GM18520 (cell line): ENCODE results near the gene C1QTNF12.

Experiments used
- ATAC-seq: cut with Tn5 transposase; IDR thresholded peaks from one replicate; pipeline ENCODE4 v1.9.1; 2021; ENCODE audit not compliant: unreplicated experiment

The C1QTNF12 gene, protein sequence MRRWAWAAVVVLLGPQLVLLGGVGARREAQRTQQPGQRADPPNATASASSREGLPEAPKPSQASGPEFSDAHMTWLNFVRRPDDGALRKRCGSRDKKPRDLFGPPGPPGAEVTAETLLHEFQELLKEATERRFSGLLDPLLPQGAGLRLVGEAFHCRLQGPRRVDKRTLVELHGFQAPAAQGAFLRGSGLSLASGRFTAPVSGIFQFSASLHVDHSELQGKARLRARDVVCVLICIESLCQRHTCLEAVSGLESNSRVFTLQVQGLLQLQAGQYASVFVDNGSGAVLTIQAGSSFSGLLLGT

DNA sequence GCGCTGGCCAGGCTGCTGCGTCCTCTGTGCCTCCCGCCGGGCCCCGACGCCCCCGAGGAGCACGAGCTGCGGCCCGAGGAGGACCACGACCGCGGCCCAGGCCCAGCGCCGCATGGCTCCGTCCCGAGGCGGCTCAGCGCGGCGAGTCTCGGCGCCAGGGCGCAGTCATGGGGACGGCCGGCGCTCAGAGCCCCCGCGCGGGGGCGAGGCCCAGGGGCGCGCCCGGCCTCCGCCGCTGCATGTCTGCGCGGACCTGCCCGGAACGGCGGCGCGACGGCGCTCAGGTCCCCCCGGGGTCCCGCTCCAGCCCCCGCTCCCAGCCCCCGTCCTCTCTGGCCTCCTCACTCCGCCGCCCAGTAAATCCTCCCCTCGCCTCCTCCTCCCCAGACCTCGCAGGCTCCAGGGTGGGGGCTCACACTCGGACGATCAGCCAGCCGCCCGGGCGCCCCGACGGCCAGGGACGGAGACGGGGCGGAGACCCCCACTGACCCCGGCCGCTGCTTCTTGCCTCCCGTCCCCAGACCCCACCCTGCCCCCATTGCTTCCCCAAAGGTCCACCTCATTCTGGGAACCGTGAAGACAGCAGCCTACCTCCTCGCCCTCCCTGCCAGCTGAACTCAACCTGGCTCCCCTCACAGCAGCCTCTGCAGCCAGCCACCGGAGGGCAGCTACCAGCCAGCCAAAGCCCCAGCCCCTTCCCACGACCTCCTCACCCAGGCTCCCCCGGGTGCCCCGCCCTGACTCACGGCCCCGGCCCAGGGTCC lies at the start of gene C1QTNF12:
C1QTNF12 (minus strand) TSS at position 146 of the 764 bp plus-strand sequence; CDS start at position 114, 32 bp downstream.
- no peak for ATAC-seq

DNA sequence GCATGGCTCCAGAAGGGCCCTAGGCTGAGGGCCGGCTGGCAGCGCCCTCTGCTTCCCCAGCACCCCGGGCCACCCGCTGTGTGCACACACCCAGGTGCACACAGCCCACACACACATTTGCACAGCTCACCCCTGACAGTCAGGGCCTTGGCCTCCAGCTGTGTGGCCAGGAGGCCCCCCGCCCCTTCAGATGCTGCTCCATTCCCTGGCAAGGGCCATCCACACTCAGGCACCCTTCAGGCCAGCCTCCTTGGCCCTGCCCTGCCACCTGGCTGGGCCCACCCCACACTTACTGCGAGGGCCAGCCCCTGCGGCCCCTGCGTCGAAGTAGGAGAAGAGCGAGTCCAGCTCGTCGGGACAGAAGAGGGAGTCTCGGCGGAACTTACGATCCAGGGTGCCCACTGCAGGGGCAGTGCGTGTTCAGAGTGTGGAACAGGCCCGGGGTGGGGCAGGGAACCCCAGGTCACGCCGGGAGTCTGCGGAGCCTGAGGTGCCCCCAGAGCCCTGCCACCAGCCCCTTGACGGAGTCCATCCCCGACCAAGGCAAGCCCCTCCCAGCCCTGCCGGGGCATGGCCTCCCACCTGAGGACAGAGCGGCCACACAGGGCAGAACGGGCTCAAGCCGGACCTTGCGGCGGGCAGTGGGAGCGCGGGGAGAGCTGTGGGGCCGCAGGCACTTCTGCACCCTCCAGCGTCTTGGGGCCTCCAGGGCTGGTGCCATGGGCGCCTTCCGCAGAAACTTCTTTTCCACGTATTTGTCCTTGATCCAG lies 48.8 kb upstream of the C1QTNF12 start:
- ATAC-seq, result no peak

- ATAC-seq, result no peak
Measured at GRCh38 chr1:1294250-1294890, 47.8 kb upstream of the C1QTNF12 start.

GRCh38 chr1:1293263-1294249 lies 47.0 kb upstream of the C1QTNF12 start:
- ATAC-seq, result no peak

DNA sequence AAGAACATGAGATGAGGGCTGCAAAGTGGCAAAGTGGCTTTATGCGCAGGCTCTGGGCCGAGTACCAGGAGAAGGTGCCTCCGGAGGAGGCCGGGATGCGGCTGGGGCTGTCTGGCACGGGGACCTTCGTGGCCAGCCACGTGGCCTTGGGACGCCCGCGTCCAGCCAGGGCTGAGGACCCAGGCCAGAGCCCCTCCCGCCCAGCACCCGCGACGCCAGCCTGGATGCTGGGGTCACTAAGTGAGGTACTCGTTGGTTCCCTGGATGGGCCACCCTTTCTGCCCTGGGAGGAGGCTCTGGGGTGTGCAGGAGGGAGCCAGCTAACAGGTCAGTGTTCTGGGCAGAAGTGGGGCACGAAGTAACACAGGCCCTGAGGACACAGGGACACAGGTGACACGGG lies 46.3 kb upstream of the C1QTNF12 start:
- ATAC-seq, result no peak

DNA sequence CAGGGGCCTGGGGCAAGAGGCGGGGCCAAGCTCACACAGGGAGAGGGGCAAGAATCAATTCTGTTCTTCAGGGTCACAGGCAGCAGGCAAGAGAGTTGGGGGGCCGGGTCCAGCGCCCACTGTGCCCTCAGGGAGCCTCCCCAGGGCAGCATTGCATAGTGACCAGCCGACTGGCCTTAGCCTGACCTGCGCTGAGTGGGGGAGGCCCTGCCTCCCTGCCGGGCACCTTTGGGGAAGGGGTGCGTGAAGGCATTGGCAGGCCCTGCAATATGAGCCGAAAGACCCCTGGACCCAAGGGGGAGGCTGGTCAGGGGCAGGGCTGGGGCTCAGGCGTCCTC lies 45.9 kb upstream of the C1QTNF12 start:
- no peak for ATAC-seq

- ATAC-seq, result no peak
Measured at GRCh38 chr1:1291548-1292441, 45.3 kb upstream of the C1QTNF12 start.

GRCh38 chr1:1291023-1291528 lies 44.6 kb upstream of the C1QTNF12 start:
- no peak for ATAC-seq

DNA sequence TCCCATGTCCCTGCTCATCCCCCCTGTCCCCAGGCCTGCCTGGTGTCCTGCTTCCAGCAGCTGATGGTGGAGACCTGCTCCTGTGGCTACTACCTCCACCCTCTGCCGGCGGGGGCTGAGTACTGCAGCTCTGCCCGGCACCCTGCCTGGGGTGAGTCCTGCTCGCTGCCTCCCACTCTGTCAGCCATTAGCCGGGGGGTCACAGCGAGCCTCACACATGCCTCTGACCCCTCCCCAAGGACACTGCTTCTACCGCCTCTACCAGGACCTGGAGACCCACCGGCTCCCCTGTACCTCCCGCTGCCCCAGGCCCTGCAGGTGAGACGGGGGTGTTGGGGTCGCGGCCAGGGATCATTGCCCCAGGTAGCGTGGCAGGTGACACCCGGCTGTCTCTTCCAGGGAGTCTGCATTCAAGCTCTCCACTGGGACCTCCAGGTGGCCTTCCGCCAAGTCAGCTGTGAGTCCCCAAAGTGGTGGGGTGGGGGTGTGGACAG lies 43.8 kb upstream of the C1QTNF12 start:
- no peak for ATAC-seq

GRCh38 chr1:1287288-1288110 lies 41.0 kb upstream of the C1QTNF12 start:
- ATAC-seq, result no peak

GRCh38 chr1:1286313-1287261 lies 40.1 kb upstream of the C1QTNF12 start:
- ATAC-seq, result no peak

GRCh38 chr1:1285611-1286311 lies 39.2 kb upstream of the C1QTNF12 start:
- no peak for ATAC-seq

DNA sequence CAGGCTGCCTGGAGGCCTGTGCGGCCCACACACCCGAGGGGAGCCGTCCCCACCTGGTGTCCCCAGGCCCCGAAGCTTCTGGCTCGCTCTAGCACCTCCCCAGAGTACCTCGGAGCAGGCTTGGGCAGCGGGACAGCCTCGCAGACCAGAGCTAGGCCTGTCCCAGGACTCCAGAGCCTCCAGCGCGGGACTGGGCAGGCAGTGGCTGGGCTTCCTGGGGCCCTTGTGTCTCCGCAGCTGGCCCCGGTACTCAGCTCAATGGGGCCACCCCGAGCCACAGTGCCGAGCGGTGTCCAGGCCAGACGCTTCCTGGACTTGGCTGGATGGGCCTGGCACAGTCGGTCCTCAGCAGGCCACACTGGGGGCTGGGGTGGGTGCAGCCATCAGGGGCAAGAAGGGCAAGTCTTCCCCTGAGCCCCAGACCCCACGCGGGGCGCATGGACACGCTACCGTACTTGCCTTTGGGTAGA lies 38.6 kb upstream of the C1QTNF12 start:
- no peak for ATAC-seq

GRCh38 chr1:1284221-1285101 lies 37.9 kb upstream of the C1QTNF12 start:
- ATAC-seq, result no peak

GRCh38 chr1:1283821-1284220 lies 37.3 kb upstream of the C1QTNF12 start:
- no peak for ATAC-seq
